KOPT-K1 (cell line): ENCODE results near the gene AFF2.

Source experiments
- H3K27ac ChIP-seq: fragments of 200-600 bp; sonication (generic); 2 replicates; pipeline ENCODE4 v1.5.1; 2016; ENCODE audit warnings: antibody characterized with exemption, mild to moderate bottlenecking, low read depth, low read length; ENCODE audit not compliant: poor library complexity, severe bottlenecking
- H3K36me3 ChIP-seq: fragments of 200-600 bp; sonication (generic); 2 replicates; pipeline ENCODE4 v1.5.1; 2017; ENCODE audit warnings: antibody characterized with exemption, mild to moderate bottlenecking, low read length, moderate library complexity; ENCODE audit not compliant: insufficient read depth
- H3K9me3 ChIP-seq: fragments of 200-600 bp; sonication (generic); 2 replicates; pipeline ENCODE4 v1.5.1; 2017; ENCODE audit warnings: antibody characterized with exemption, low read length, mild to moderate bottlenecking; ENCODE audit not compliant: insufficient read depth, poor library complexity, severe bottlenecking

The AFF2 gene

GRCh38 chrX:148555101-148555500, 54.7 kb downstream of the AFF2 start:
- Histone ChIP-seq H3K36me3 (no peaks in the 10 kb centered on the region), H3K27ac (no peak overlapping the region), H3K9me3 (no peaks in the 10 kb centered on the region)

- Histone ChIP-seq H3K27ac (no peak overlapping the region), H3K9me3 (no peaks in the 10 kb centered on the region), H3K36me3 (no peaks in the 10 kb centered on the region)
These were observed 55.3 kb downstream of the AFF2 start for GRCh38 chrX:148555571-148556243.

GRCh38 chrX:148556498-148556897, 56.1 kb downstream of the AFF2 start:
- Histone ChIP-seq H3K36me3 (no peaks in the 10 kb centered on the region), H3K9me3 (no peaks in the 10 kb centered on the region), H3K27ac (no peak overlapping the region)

GRCh38 chrX:148562846-148563245, 62.4 kb downstream of the AFF2 start:
- no peaks in the 10 kb centered on the region for H3K36me3 ChIP-seq
- peak overlapping the region; percentile 5 for H3K27ac ChIP-seq

GRCh38 chrX:148567229-148567628, 66.8 kb downstream of the AFF2 start:
- no peaks in the 10 kb centered on the region for H3K36me3 ChIP-seq

More at GRCh38 chrX:148562846-148563245, 62.4 kb downstream of the AFF2 start:
- no peaks in the 10 kb centered on the region for H3K9me3 ChIP-seq

GRCh38 chrX:148567779-148568178, 67.4 kb downstream of the AFF2 start:
- Histone ChIP-seq H3K27ac (no peak overlapping the region), H3K9me3 (no peaks in the 10 kb centered on the region)

More at GRCh38 chrX:148567229-148567628, 66.8 kb downstream of the AFF2 start:
- Histone ChIP-seq H3K27ac (no peak overlapping the region), H3K9me3 (no peaks in the 10 kb centered on the region)

GRCh38 chrX:148568763-148569162, 68.3 kb downstream of the AFF2 start:
- H3K36me3 ChIP-seq: no peaks in the 10 kb centered on the region
- H3K9me3 ChIP-seq: no peaks in the 10 kb centered on the region
- H3K27ac ChIP-seq: no peak overlapping the region

More at GRCh38 chrX:148567779-148568178, 67.4 kb downstream of the AFF2 start:
- H3K36me3 ChIP-seq: no peaks in the 10 kb centered on the region

- Histone ChIP-seq H3K9me3 (no peaks in the 10 kb centered on the region), H3K36me3 (no peaks in the 10 kb centered on the region), H3K27ac (no peak overlapping the region)
These were observed 71.9 kb downstream of the AFF2 start for GRCh38 chrX:148572337-148572736.

- Histone ChIP-seq H3K27ac (no peak overlapping the region), H3K36me3 (no peaks in the 10 kb centered on the region), H3K9me3 (no peaks in the 10 kb centered on the region)
These were observed 72.7 kb downstream of the AFF2 start for GRCh38 chrX:148573119-148573518.

- H3K9me3 ChIP-seq: no peaks in the 10 kb centered on the region
- no peaks in the 10 kb centered on the region for H3K36me3 ChIP-seq
- H3K27ac ChIP-seq: no peak overlapping the region
These were observed 74.0 kb downstream of the AFF2 start for GRCh38 chrX:148574237-148574973.

- Histone ChIP-seq H3K9me3 (no peaks in the 10 kb centered on the region), H3K36me3 (no peaks in the 10 kb centered on the region), H3K27ac (no peak overlapping the region)
These were observed 76.0 kb downstream of the AFF2 start for GRCh38 chrX:148576396-148576795.

- Histone ChIP-seq H3K36me3 (no peaks in the 10 kb centered on the region), H3K9me3 (no peaks in the 10 kb centered on the region), H3K27ac (no peak overlapping the region)
These were observed 77.3 kb downstream of the AFF2 start for GRCh38 chrX:148577741-148578140.

GRCh38 chrX:148580016-148580415, 79.6 kb downstream of the AFF2 start:
- Histone ChIP-seq H3K36me3 (no peaks in the 10 kb centered on the region), H3K9me3 (no peaks in the 10 kb centered on the region), H3K27ac (no peak overlapping the region)

- Histone ChIP-seq H3K9me3 (no peaks in the 10 kb centered on the region), H3K27ac (no peak overlapping the region), H3K36me3 (no peaks in the 10 kb centered on the region)
These were observed 81.9 kb downstream of the AFF2 start for GRCh38 chrX:148582353-148582752.

- H3K36me3 ChIP-seq: no peaks in the 10 kb centered on the region
- H3K9me3 ChIP-seq: no peaks in the 10 kb centered on the region
- H3K27ac ChIP-seq: no peak overlapping the region
These were observed 88.4 kb downstream of the AFF2 start for GRCh38 chrX:148588649-148589310.
